Activated effector memory CD4-positive, alpha-beta T cell treated with anti-CD3 and anti-CD28 coated beads, Interleukin-2, amount 50 U/mL, for 16 hours (primary cell): Measurements from ENCODE around the gene GABARAPL2.
A peak's percentile ranks its signal among the peaks of the same experiment; 100 is the strongest.

Experiments used
- DNase-seq: peaks from one replicate; pipeline ENCODE4 v3.0.0-alpha.2; 2020

The GABARAPL2 gene

GRCh38 chr16:75555213-75555706 is 10.9 kb upstream of the GABARAPL2 start:
- DNase-seq: no peak

- peak; percentile 99 for DNase-seq
Measured at GRCh38 chr16:75555707-75556430, 10.3 kb upstream of the GABARAPL2 start, which contains the start of gene TMEM231. Gene TMEM231 (minus strand): TSS chr16:75556252. CDS start chr16:75556209, 43 bp downstream.

- no peak for DNase-seq
Measured at GRCh38 chr16:75556431-75556950, 9.7 kb upstream of the GABARAPL2 start.

- no peak for DNase-seq
Measured at GRCh38 chr16:75558846-75559401, 7.3 kb upstream of the GABARAPL2 start.

- DNase-seq: no peak
Measured at GRCh38 chr16:75559564-75560372, 6.4 kb upstream of the GABARAPL2 start.

GRCh38 chr16:75565640-75566039 is 539 bp upstream of the GABARAPL2 start:
- no peak for DNase-seq

- peak; percentile 73 for DNase-seq
Measured at GRCh38 chr16:75566758-75567255, 628 bp downstream of the GABARAPL2 start.

- DNase-seq: no peak
Measured at GRCh38 chr16:75567911-75568310, 1.7 kb downstream of the GABARAPL2 start.

GRCh38 chr16:75570396-75571065 is 4.4 kb downstream of the GABARAPL2 start:
- DNase-seq: no peak

- DNase-seq: no peak
Measured at GRCh38 chr16:75572864-75573542, 6.8 kb downstream of the GABARAPL2 start.

- no peak for DNase-seq
Measured at GRCh38 chr16:75573955-75574354, 7.8 kb downstream of the GABARAPL2 start.

- no peak for DNase-seq
Measured at GRCh38 chr16:75575958-75576357, 9.8 kb downstream of the GABARAPL2 start.

GRCh38 chr16:75576384-75576811 is 10.2 kb downstream of the GABARAPL2 start:
- DNase-seq: no peak

GRCh38 chr16:75578212-75578611 is 12.0 kb downstream of the GABARAPL2 start:
- no peak for DNase-seq

- no peak for DNase-seq
Measured at GRCh38 chr16:75578725-75579124, 12.5 kb downstream of the GABARAPL2 start.

GRCh38 chr16:75579281-75579834 is 13.2 kb downstream of the GABARAPL2 start:
- DNase-seq: no peak

- DNase-seq: no peak
Measured at GRCh38 chr16:75584108-75584507, 17.9 kb downstream of the GABARAPL2 start.

- DNase-seq: no peak
Measured at GRCh38 chr16:75588716-75589115, 22.5 kb downstream of the GABARAPL2 start.

GRCh38 chr16:75589306-75589705 is 23.1 kb downstream of the GABARAPL2 start:
- no peak for DNase-seq

- DNase-seq: no peak
Measured at GRCh38 chr16:75590920-75591843, 25.0 kb downstream of the GABARAPL2 start.
